HL-60/S4 treated with phorbol 12-myristate 13-acetate at 8.2 ng/mL for 4 days and 3 days (cell line): Measurements from ENCODE around the gene ELOVL1.

Source experiments
- in situ Hi-C: fragments of 300-500 bp; cut with MboI; formaldehyde crosslinking; loops from 2 replicates; pipeline ENCODE4 v1.15.0; 2022; ENCODE audit warnings: low sequenced_read_pairs

ELOVL1 gene

GRCh38 chr1:43331688-43332087 is 36.1 kb downstream of the ELOVL1 start:
- in situ Hi-C loops = no loop called here

- in situ Hi-C loops = no loop called here
These were observed 37.6 kb downstream of the ELOVL1 start for GRCh38 chr1:43329995-43330751.

GRCh38 chr1:43327549-43328292 is 40.1 kb downstream of the ELOVL1 start:
- in situ Hi-C loops = no loop called here

- in situ Hi-C loops = no loop called here
These were observed 42.4 kb downstream of the ELOVL1 start for GRCh38 chr1:43325381-43325780.

- in situ Hi-C loops = no loop called here
These were observed 43.0 kb downstream of the ELOVL1 start for GRCh38 chr1:43324810-43325209.

GRCh38 chr1:43322506-43322905 is 45.3 kb downstream of the ELOVL1 start:
- in situ Hi-C loops = no loop called here

GRCh38 chr1:43321331-43321891 is 46.4 kb downstream of the ELOVL1 start:
- in situ Hi-C loops = no loop called here

GRCh38 chr1:43319766-43320165 is 48.0 kb downstream of the ELOVL1 start:
- in situ Hi-C loops = no loop called here

- in situ Hi-C loops = no loop called here
These were observed 48.5 kb downstream of the ELOVL1 start for GRCh38 chr1:43319288-43319687.

- in situ Hi-C loops = no loop called here
These were observed 49.0 kb downstream of the ELOVL1 start for GRCh38 chr1:43318831-43319230.

GRCh38 chr1:43317817-43318471 is 49.9 kb downstream of the ELOVL1 start:
- in situ Hi-C loops = no loop called here

- in situ Hi-C loops = no loop called here
These were observed 50.9 kb downstream of the ELOVL1 start for GRCh38 chr1:43316738-43317520.

- in situ Hi-C loops = no loop called here
These were observed 51.7 kb downstream of the ELOVL1 start for GRCh38 chr1:43315963-43316737.

- in situ Hi-C loops = no loop called here
These were observed 52.3 kb downstream of the ELOVL1 start for GRCh38 chr1:43315481-43315880.

- in situ Hi-C loops = no loop called here
These were observed 53.6 kb downstream of the ELOVL1 start for GRCh38 chr1:43314233-43314632.

- in situ Hi-C loops = no loop called here
These were observed 54.0 kb downstream of the ELOVL1 start for GRCh38 chr1:43313771-43314170.
